HCT116 (cell line): ENCODE measurements around the gene CSTF2.

Experiments used
- CBX3 ChIP-seq: IDR thresholded peaks from 2 replicates; pipeline ENCODE4 v1.6.1; 2012; ENCODE audit warnings: low read depth
- CTCF ChIP-seq, 3 experiments: fragments of 200-600 bp in 1 of 3; sonication (generic) in 1 of 3; IDR thresholded peaks in 2 of 3; conservative IDR thresholded peaks in 1 of 3; 2 replicates each; pipeline ENCODE4 v1.5.1; 2012 to 2017; ENCODE audit warnings: low read depth in 2 of 3, low read length in 2 of 3, antibody characterized with exemption in 1 of 3, borderline replicate concordance in 1 of 3, control low read depth in 1 of 3, mild to moderate bottlenecking in 1 of 3, mixed read lengths in 1 of 3, mixed run types in 1 of 3, moderate library complexity in 1 of 3; ENCODE audit not compliant: insufficient read depth in 1 of 3
- EZH2 ChIP-seq: fragments of 200-600 bp; sonication (generic); IDR thresholded peaks from 2 replicates; pipeline ENCODE4 v1.6.1; 2017; ENCODE audit warnings: antibody characterized with exemption, mixed run types
- MAX ChIP-seq: IDR thresholded peaks from 2 replicates; pipeline ENCODE4 v1.6.1; 2012
- POLR2A ChIP-seq: IDR thresholded peaks from 2 replicates; pipeline ENCODE4 v1.7.0; 2011; ENCODE audit warnings: borderline replicate concordance; ENCODE audit not compliant: insufficient read depth, insufficient read length; ENCODE audit errors: extremely low read depth
- POLR2AphosphoS5 ChIP-seq: IDR thresholded peaks from 2 replicates; pipeline ENCODE4 v1.6.1; 2011; ENCODE audit warnings: mild to moderate bottlenecking, low read depth, low read length, moderate library complexity
- RAD21 ChIP-seq: IDR thresholded peaks from 2 replicates; pipeline ENCODE4 v1.6.1; 2012; ENCODE audit warnings: low read depth, mild to moderate bottlenecking
- REST ChIP-seq: IDR thresholded peaks from 2 replicates; pipeline ENCODE4 v1.6.1; 2012; ENCODE audit warnings: low read depth
- SP1 ChIP-seq: IDR thresholded peaks from 2 replicates; pipeline ENCODE4 v1.6.1; 2012; ENCODE audit warnings: low read depth
- TCF7L2 ChIP-seq: IDR thresholded peaks from 2 replicates; pipeline ENCODE4 v1.7.0; 2011; ENCODE audit warnings: borderline replicate concordance, inconsistent platforms; ENCODE audit not compliant: insufficient read depth, insufficient read length; ENCODE audit errors: extremely low read depth
- YY1 ChIP-seq: IDR thresholded peaks from 2 replicates; pipeline ENCODE4 v1.6.1; 2011; ENCODE audit warnings: low read length, low read depth, moderate library complexity, mild to moderate bottlenecking; ENCODE audit not compliant: insufficient replicate concordance; ENCODE audit errors: extremely low read depth
- ZFX ChIP-seq: fragments of 450-650 bp; IDR thresholded peaks from 2 replicates; pipeline ENCODE4 v1.6.1; 2017

- TF ChIP-seq POLR2A (no peak), POLR2AphosphoS5 (no peak), CTCF (IDR thresholded peaks at IDR 0.05 in 2 of 3, conservative IDR thresholded peaks at IDR 0.05 in 1 of 3; ENCODE audit: borderline replicate concordance in 1 of 3, insufficient read depth in 1 of 3, low read depth in 2 of 3, low read length in 2 of 3) (no peak), MAX (no peak), TCF7L2 (no peak), SP1 (no peak), EZH2 (no peak), ZFX (no peak), REST (no peak), RAD21 (no peak), YY1 (no peak), CBX3 (no peak)
These were observed 30.1 kb downstream of the CSTF2 start for GRCh38 chrX:100850317-100850716.
